GM19468 (cell line): ENCODE results near the gene F13A1.

ENCODE experiments used
- ATAC-seq: cut with Tn5 transposase; IDR thresholded peaks from one replicate; pipeline ENCODE4 v1.9.1; 2021; ENCODE audit warnings: mild to moderate bottlenecking, moderate library complexity, moderate number of reproducible peaks; ENCODE audit not compliant: unreplicated experiment; ENCODE audit errors: extremely low read depth

Gene F13A1

GRCh38 chr6:6319952-6320811 lies at the start of gene F13A1:
Gene F13A1, minus strand, starts transcription at chr6:6320662. Its CDS starts 1,998 bp downstream, at chr6:6318664.
- no peak for ATAC-seq

- no peak for ATAC-seq
Observed at GRCh38 chr6:6368684-6369052, 48.2 kb upstream of the F13A1 start.

GRCh38 chr6:6368040-6368683 lies 47.7 kb upstream of the F13A1 start:
- no peak for ATAC-seq

GRCh38 chr6:6366803-6367202 lies 46.3 kb upstream of the F13A1 start:
- ATAC-seq: no peak

GRCh38 chr6:6365242-6365641 lies 44.8 kb upstream of the F13A1 start:
- no peak for ATAC-seq

- ATAC-seq: no peak
Observed at GRCh38 chr6:6362056-6362840, 41.8 kb upstream of the F13A1 start.

GRCh38 chr6:6357530-6357929 lies 37.1 kb upstream of the F13A1 start:
- no peak for ATAC-seq

- no peak for ATAC-seq
Observed at GRCh38 chr6:6357032-6357431, 36.6 kb upstream of the F13A1 start.

- ATAC-seq: no peak
Observed at GRCh38 chr6:6352772-6353171, 32.3 kb upstream of the F13A1 start.

GRCh38 chr6:6351511-6352025 lies 31.1 kb upstream of the F13A1 start:
- no peak for ATAC-seq

- no peak for ATAC-seq
Observed at GRCh38 chr6:6350696-6351095, 30.2 kb upstream of the F13A1 start.

- ATAC-seq: no peak
Observed at GRCh38 chr6:6348256-6348655, 27.8 kb upstream of the F13A1 start.

GRCh38 chr6:6346427-6347023 lies 26.1 kb upstream of the F13A1 start:
- no peak for ATAC-seq

GRCh38 chr6:6333501-6333900 lies 13.0 kb upstream of the F13A1 start:
- no peak for ATAC-seq

- ATAC-seq: peak; percentile 3
Observed at GRCh38 chr6:6332811-6333244, 12.4 kb upstream of the F13A1 start.

GRCh38 chr6:6331946-6332601 lies 11.6 kb upstream of the F13A1 start:
- peak; percentile 41 for ATAC-seq

- ATAC-seq: peak; percentile 79
Observed at GRCh38 chr6:6331393-6331792, 10.9 kb upstream of the F13A1 start.

GRCh38 chr6:6330407-6330806 lies 9.9 kb upstream of the F13A1 start:
- ATAC-seq: no peak

GRCh38 chr6:6328451-6328850 lies 8.0 kb upstream of the F13A1 start:
- ATAC-seq: no peak

GRCh38 chr6:6323352-6323751 lies 2.9 kb upstream of the F13A1 start:
- ATAC-seq: no peak
